Upper lobe of left lung (tissue), 6 donors: ENCODE results near the gene MAD1L1. TPM values are rescaled to one million over a fixed set of nuclear protein-coding genes. Genes with fewer than 3 reads are reported as not detected.
A peak's percentile ranks its signal among the peaks of the same experiment; 100 is the strongest.

ENCODE experiments used
- ATAC-seq, 2 donors: fragments of 200-7000 bp; cut with Tn5 transposase; one replicate each; pipeline ENCODE4 v1.9.1; 2022; ENCODE audit warnings: mild to moderate bottlenecking in 2 of 2, moderate library complexity in 2 of 2; ENCODE audit not compliant: low FRiP score in 2 of 2
- DNase-seq, 2 donors: peaks; one replicate each; pipeline ENCODE4 v3.0.0-alpha.2; 2019 to 2020
- H3K27ac ChIP-seq, 4 donors: fragments of 200-600 bp; sonication (generic); one replicate each; pipeline ENCODE4 v1.5.1; 2016 to 2019
- H3K27me3 ChIP-seq, 4 donors: fragments of 200-600 bp; sonication (generic); one replicate each; pipeline ENCODE4 v1.5.1; 2017 to 2019
- H3K36me3 ChIP-seq, 4 donors: fragments of 200-600 bp; sonication (generic); one replicate each; pipeline ENCODE4 v1.5.1; 2016 to 2019
- H3K4me1 ChIP-seq, 4 donors: fragments of 200-600 bp; sonication (generic); one replicate each; pipeline ENCODE4 v1.5.1; 2018 to 2019
- H3K4me3 ChIP-seq, 4 donors: fragments of 200-600 bp; sonication (generic); one replicate each; pipeline ENCODE4 v1.5.1; 2017 to 2019; ENCODE audit warnings: mild to moderate bottlenecking in 2 of 4, moderate library complexity in 1 of 4
- H3K9me3 ChIP-seq, 4 donors: fragments of 200-600 bp; sonication (generic); one replicate each; pipeline ENCODE4 v1.5.1; 2018 to 2019
- CTCF ChIP-seq, 6 experiments: fragments of 450-650 bp in 4 of 6; fragments of 200-600 bp in 2 of 6; sonication (generic) in 2 of 6; IDR thresholded peaks; one replicate each; pipeline ENCODE4 v1.5.1; 2016 to 2019; ENCODE audit warnings: antibody characterized with exemption in 6 of 6
- EP300 ChIP-seq, 4 donors: sonication (generic); formaldehyde crosslinking; IDR thresholded peaks; one replicate each; pipeline ENCODE4 v1.5.1; 2017; ENCODE audit warnings: antibody characterized with exemption in 4 of 4, control low read depth in 2 of 4
- POLR2A ChIP-seq, 4 donors: fragments of 450-650 bp; IDR thresholded peaks; one replicate each; pipeline ENCODE4 v1.5.1; 2016 to 2017; ENCODE audit warnings: antibody characterized with exemption in 4 of 4, mild to moderate bottlenecking in 2 of 4
- POLR2AphosphoS5 ChIP-seq, 2 donors: sonication (generic); formaldehyde crosslinking; IDR thresholded peaks; one replicate each; pipeline ENCODE4 v1.5.1; 2017; ENCODE audit warnings: antibody characterized with exemption in 2 of 2
- WGBS, 2 donors: methylation state at CpG; one replicate each; pipeline ENCODE4 v1.1.5; 2017 to 2018; 5-methylcytosine and 5-hydroxymethylcytosine counted together
- total RNA-seq, 6 donors: library from RNA; depleted of rRNA in 4 of 6; stranded (reverse); fragments of >200 nt in 4 of 6; gene quantifications; one replicate each; pipeline versions ENCODE4 v1.1.0 to v1.2.1, GENCODE V29; 2016 to 2021
- donor health status: DM: no; HTN: no; CAD: no; lungs with moderate emphysema.
- donor health status: DM: no; HTN: yes; CAD: no; lungs with severe emphysema.

Gene MAD1L1
- total RNA-seq, 6 donors from 2014 or later = 40.6 to 364 (median 65.6) TPM

GRCh38 chr7:2150445-2150815, 82.3 kb downstream of the MAD1L1 start:
- no peak for TF ChIP-seq CTCF (IDR thresholded peaks at IDR 0.05)
- TF ChIP-seq POLR2A (IDR thresholded peaks at IDR 0.05) = no peak
- no peak for TF ChIP-seq POLR2AphosphoS5 (IDR thresholded peaks at IDR 0.05)
- Histone ChIP-seq H3K27ac (no peak overlapping the region), H3K4me1 (no peaks in the 10 kb centered on the region), H3K4me3 (no peak overlapping the region), H3K9me3 (no peaks in the 10 kb centered on the region), H3K36me3 (peaks cover 0 to 30% (median 21%) of the 10 kb centered on the region in 4 donors), H3K27me3 (no peaks in the 10 kb centered on the region)
- DNase-seq (peak in 1 of 2 donors; percentile 50), ATAC-seq (peak in 1 of 2 donors; percentile 6)
- WGBS, 2 donors = 91 to 92% methylated on average over 6 to 10 of the region's 10 CpGs

GRCh38 chr7:2149672-2150444, 82.9 kb downstream of the MAD1L1 start:
- H3K27ac ChIP-seq = no peak overlapping the region
- 93 to 96% methylated on average over 15 to 26 of the region's 29 CpGs for WGBS, 2 donors
- H3K4me1 ChIP-seq = no peaks in the 10 kb centered on the region
- H3K4me3 ChIP-seq = no peak overlapping the region
- peaks cover 0 to 35% (median 24%) of the 10 kb centered on the region in 4 donors for H3K36me3 ChIP-seq
- TF ChIP-seq EP300 (IDR thresholded peaks at IDR 0.05) (no peak), CTCF (IDR thresholded peaks at IDR 0.05) (no peak), POLR2AphosphoS5 (IDR thresholded peaks at IDR 0.05) (no peak), POLR2A (IDR thresholded peaks at IDR 0.05) (no peak)
- ATAC-seq = peak in 1 of 2 donors; percentile 7
- DNase-seq = peak in 1 of 2 donors; percentile 67
- no peaks in the 10 kb centered on the region for H3K27me3 ChIP-seq
- no peaks in the 10 kb centered on the region for H3K9me3 ChIP-seq

GRCh38 chr7:2148814-2149213, 83.9 kb downstream of the MAD1L1 start:
- no peaks in the 10 kb centered on the region for H3K27me3 ChIP-seq
- no peaks in the 10 kb centered on the region for H3K9me3 ChIP-seq
- ATAC-seq = no peak
- TF ChIP-seq POLR2AphosphoS5 (IDR thresholded peaks at IDR 0.05) (no peak), EP300 (IDR thresholded peaks at IDR 0.05) (no peak), POLR2A (IDR thresholded peaks at IDR 0.05) (no peak), CTCF (IDR thresholded peaks at IDR 0.05) (no peak)
- peaks cover 0 to 46% (median 29%) of the 10 kb centered on the region in 4 donors for H3K36me3 ChIP-seq
- WGBS, 2 donors = 96 to 97% methylated on average over 4 to 7 of the region's 7 CpGs
- DNase-seq = no peak
- H3K27ac ChIP-seq = no peak overlapping the region
- no peak overlapping the region for H3K4me3 ChIP-seq
- H3K4me1 ChIP-seq = no peaks in the 10 kb centered on the region

- ATAC-seq = no peak
- Histone ChIP-seq H3K4me1 (no peaks in the 10 kb centered on the region), H3K27me3 (no peaks in the 10 kb centered on the region), H3K4me3 (no peak overlapping the region), H3K9me3 (no peaks in the 10 kb centered on the region), H3K27ac (no peak overlapping the region), H3K36me3 (peaks cover 0 to 46% (median 32%) of the 10 kb centered on the region in 4 donors)
- DNase-seq = peak in 1 of 2 donors; percentile 59
- no peak for TF ChIP-seq EP300 (IDR thresholded peaks at IDR 0.05)
- WGBS, 2 donors = 91 to 98% methylated on average over 7 to 11 of the region's 11 CpGs
Observed at GRCh38 chr7:2148189-2148588, 84.6 kb downstream of the MAD1L1 start.

- TF ChIP-seq POLR2AphosphoS5 (IDR thresholded peaks at IDR 0.05) (no peak), POLR2A (IDR thresholded peaks at IDR 0.05) (no peak), CTCF (IDR thresholded peaks at IDR 0.05) (no peak), EP300 (IDR thresholded peaks at IDR 0.05) (no peak)
- no peaks in the 10 kb centered on the region for H3K9me3 ChIP-seq
- H3K36me3 ChIP-seq = peaks cover 0 to 46% (median 34%) of the 10 kb centered on the region in 4 donors
- ATAC-seq (no peak), DNase-seq (peak in 1 of 2 donors; percentile 52)
- no peak overlapping the region for H3K4me3 ChIP-seq
- 94 to 95% methylated on average over 28 to 35 of the region's 35 CpGs for WGBS, 2 donors
- no peaks in the 10 kb centered on the region for H3K27me3 ChIP-seq
- no peak overlapping the region for H3K27ac ChIP-seq
- no peaks in the 10 kb centered on the region for H3K4me1 ChIP-seq
Observed at GRCh38 chr7:2146676-2147472, 85.9 kb downstream of the MAD1L1 start.
